Uterus (tissue), 2 donors: Measurements from ENCODE around the gene TNNI2.

ENCODE experiments used
- CTCF ChIP-seq, 4 experiments: fragments of 200-600 bp in 2 of 4; fragments of 450-650 bp in 2 of 4; sonication (generic) in 2 of 4; IDR thresholded peaks; one replicate each; pipeline ENCODE4 v1.5.1; 2016 to 2019; ENCODE audit warnings: antibody characterized with exemption in 4 of 4, mild to moderate bottlenecking in 2 of 4, moderate library complexity in 1 of 4
- POLR2A ChIP-seq, 2 donors: fragments of 450-650 bp; IDR thresholded peaks; one replicate each; pipeline ENCODE4 v1.6.1; 2016; ENCODE audit warnings: antibody characterized with exemption in 2 of 2, mild to moderate bottlenecking in 1 of 2, moderate library complexity in 1 of 2

GRCh38 chr11:1797391-1798125 is 41.2 kb upstream of the TNNI2 start:
- TF ChIP-seq CTCF (IDR thresholded peaks at IDR 0.05) (no peak), POLR2A (IDR thresholded peaks at IDR 0.05) (no peak)
